Stimulated activated CD4-positive, alpha-beta T cell treated with anti-CD3 and anti-CD28 coated beads, TNF-alpha, amount 100 ng/mL, for 4 hours (primary cell): ENCODE data around the gene TRDN.
"Not testable (repeated sequence)": the region's sequence is repeated elsewhere in the genome, so short reads cannot be mapped to it uniquely, and the experiment has no call there.

Experiments used
- DNase-seq, 3 experiments: peaks; one replicate each; pipeline ENCODE4 v3.0.0-alpha.2; 2020; ENCODE audit warnings: low read depth in 3 of 3

Gene TRDN

GRCh38 chr6:123404975-123405374 lies 231.8 kb downstream of the TRDN start:
- DNase-seq: no peak

- DNase-seq: no peak
These were observed 234.7 kb downstream of the TRDN start for GRCh38 chr6:123402052-123402451.

- no peak for DNase-seq
These were observed 238.7 kb downstream of the TRDN start for GRCh38 chr6:123398072-123398471.

GRCh38 chr6:123393331-123393730 lies 243.4 kb downstream of the TRDN start:
- no peak for DNase-seq

- DNase-seq: no peak
These were observed 253.0 kb downstream of the TRDN start for GRCh38 chr6:123383718-123384117.

- DNase-seq: no peak
These were observed 256.5 kb downstream of the TRDN start for GRCh38 chr6:123380257-123380656.

- no peak for DNase-seq
These were observed 264.0 kb downstream of the TRDN start for GRCh38 chr6:123372737-123373136.

GRCh38 chr6:123363912-123364311 lies 272.8 kb downstream of the TRDN start:
- DNase-seq: no peak

- no peak for DNase-seq
These were observed 276.4 kb downstream of the TRDN start for GRCh38 chr6:123360359-123360758.

- no peak for DNase-seq
These were observed 284.0 kb downstream of the TRDN start for GRCh38 chr6:123352705-123353104.

GRCh38 chr6:123352279-123352678 lies 284.5 kb downstream of the TRDN start:
- no peak for DNase-seq

- no peak for DNase-seq
These were observed 292.9 kb downstream of the TRDN start for GRCh38 chr6:123343836-123344235.

- DNase-seq: no peak
These were observed 298.4 kb downstream of the TRDN start for GRCh38 chr6:123338394-123338793.

- DNase-seq: no peak
These were observed 303.6 kb downstream of the TRDN start for GRCh38 chr6:123333000-123333756.

GRCh38 chr6:123332070-123332469 lies 304.7 kb downstream of the TRDN start:
- DNase-seq: no peak

- DNase-seq: no peak
These were observed 307.4 kb downstream of the TRDN start for GRCh38 chr6:123329337-123329736.

GRCh38 chr6:123323452-123324329 lies 313.1 kb downstream of the TRDN start:
- DNase-seq: no peak

- DNase-seq: no peak
These were observed 315.7 kb downstream of the TRDN start for GRCh38 chr6:123321020-123321419.

- DNase-seq: no peak
These were observed 319.9 kb downstream of the TRDN start for GRCh38 chr6:123316733-123317323.

- not testable (repeated sequence) for DNase-seq
These were observed 322.3 kb downstream of the TRDN start for GRCh38 chr6:123314459-123314858.

- no peak for DNase-seq
These were observed 327.6 kb downstream of the TRDN start for GRCh38 chr6:123309130-123309529.

GRCh38 chr6:123306334-123306733 lies 330.4 kb downstream of the TRDN start:
- DNase-seq: no peak

- DNase-seq: no peak
These were observed 341.1 kb downstream of the TRDN start for GRCh38 chr6:123295672-123296071.
